ENCODE measurements around the gene KCNK4.
A peak's percentile ranks its signal among the peaks of the same experiment; 100 is the strongest.

Gene KCNK4

GRCh38 chr11:64331569-64332371 lies 40.7 kb downstream of the KCNK4 start:
- DNase-seq, result peak; percentile 74

- no peak for DNase-seq
Observed at GRCh38 chr11:64333556-64333955, 42.5 kb downstream of the KCNK4 start.

- peak; percentile 99 for DNase-seq
Observed at GRCh38 chr11:64334764-64335735, 43.9 kb downstream of the KCNK4 start.

- DNase-seq, result no peak
Observed at GRCh38 chr11:64337538-64338249, 46.6 kb downstream of the KCNK4 start.

GRCh38 chr11:64338716-64339115 lies 47.6 kb downstream of the KCNK4 start:
- DNase-seq, result no peak

- no peak for DNase-seq
Observed at GRCh38 chr11:64339286-64339685, 48.2 kb downstream of the KCNK4 start.

GRCh38 chr11:64339754-64340408 lies 48.8 kb downstream of the KCNK4 start, which contains the start of gene CCDC88B:
Gene CCDC88B (plus strand): TSS chr11:64340204. CDS start chr11:64340267, 63 bp downstream.
- no peak for DNase-seq

- peak; percentile 52 for DNase-seq
Observed at GRCh38 chr11:64340671-64341335, 49.7 kb downstream of the KCNK4 start.

GRCh38 chr11:64341429-64341828 lies 50.3 kb downstream of the KCNK4 start:
- DNase-seq, result no peak

- peak; percentile 89 for DNase-seq
Observed at GRCh38 chr11:64341851-64342791, 51.0 kb downstream of the KCNK4 start.

- DNase-seq, result no peak
Observed at GRCh38 chr11:64342869-64343745, 52.0 kb downstream of the KCNK4 start.

- DNase-seq, result peak; percentile 53
Observed at GRCh38 chr11:64343767-64344559, 52.9 kb downstream of the KCNK4 start.

GRCh38 chr11:64344787-64345186 lies 53.7 kb downstream of the KCNK4 start:
- DNase-seq, result no peak

GRCh38 chr11:64347193-64347867 lies 56.2 kb downstream of the KCNK4 start:
- DNase-seq, result no peak

- DNase-seq, result no peak
Observed at GRCh38 chr11:64348383-64349024, 57.4 kb downstream of the KCNK4 start.

GRCh38 chr11:64349025-64349387 lies 57.9 kb downstream of the KCNK4 start:
- DNase-seq, result no peak

- DNase-seq, result no peak
Observed at GRCh38 chr11:64349404-64349803, 58.3 kb downstream of the KCNK4 start.

All from NCI-H82 (cell line).